Adrenal gland (tissue), 12 donors: ENCODE measurements around the gene ELAPOR1. TPM values are rescaled to one million over a fixed set of nuclear protein-coding genes. Genes with fewer than 3 reads are reported as not detected.
A peak's percentile ranks its signal among the peaks of the same experiment; 100 is the strongest.

Experiments
- DNase-seq, 7 donors: peaks; one replicate each; pipeline ENCODE4 v3.0.0-alpha.2; 2019 to 2020
- H3K27ac ChIP-seq, 5 donors: fragments of 200-600 bp; sonication (generic) in 4 of 5; 1 replicate in 3 of 5; 2 replicates in 2 of 5; pipeline versions ENCODE4 v1.5.1 to v1.8.0; 2016 to 2020; ENCODE audit warnings: mild to moderate bottlenecking in 1 of 5
- H3K27me3 ChIP-seq: fragments of 200-600 bp; 2 replicates; pipeline ENCODE4 v1.8.0; 2021
- H3K36me3 ChIP-seq, 2 donors: fragments of 200-600 bp; replicated peaks in 1 of 2; 1 replicate in 1 of 2; 2 replicates in 1 of 2; pipeline versions ENCODE4 v1.5.1 to v1.8.0; 2018 to 2022
- H3K4me1 ChIP-seq, 2 donors: fragments of 200-600 bp; replicated peaks in 1 of 2; 1 replicate in 1 of 2; 2 replicates in 1 of 2; pipeline versions ENCODE4 v1.5.1 to v1.8.0; 2018 to 2021
- H3K4me3 ChIP-seq, 4 donors: fragments of 200-600 bp; sonication (generic) in 3 of 4; one replicate each; pipeline ENCODE4 v1.5.1; 2016 to 2018
- H3K9me3 ChIP-seq, 3 donors: fragments of 200-600 bp; sonication (generic) in 1 of 3; replicated peaks in 1 of 3; 1 replicate in 2 of 3; 2 replicates in 1 of 3; pipeline versions ENCODE4 v1.5.1 to v1.8.0; 2016 to 2021
- CTCF ChIP-seq, 6 experiments: fragments of 450-650 bp in 4 of 6; fragments of 200-600 bp in 2 of 6; sonication (generic) in 1 of 6; IDR thresholded peaks; 1 replicate in 5 of 6; 2 replicates in 1 of 6; pipeline versions ENCODE4 v1.5.1 to v1.8.0; 2016 to 2021; ENCODE audit warnings: antibody characterized with exemption in 6 of 6, mild to moderate bottlenecking in 2 of 6, moderate library complexity in 1 of 6
- POLR2A ChIP-seq, 2 donors: fragments of 450-650 bp; IDR thresholded peaks; one replicate each; pipeline ENCODE4 v1.6.1; 2017; ENCODE audit warnings: antibody characterized with exemption in 2 of 2, mild to moderate bottlenecking in 2 of 2, moderate library complexity in 1 of 2
- WGBS, 4 donors: extraction: QIAGEN DNeasy Blood & Tissue Kit in 2 of 4; methylation state at CpG; one replicate each; pipeline versions ENCODE4 v1.1.5 to v1.1.7; 2013 to 2017; 5-methylcytosine and 5-hydroxymethylcytosine counted together
- intact Hi-C, 2 donors: fragments of 100-400 bp; cut with DNase I; formaldehyde crosslinking; loops; one replicate each; pipeline versions ENCODE4 v1.14.1 to v1.15.0; 2022 to 2023
- polyA plus RNA-seq, 3 donors: library from polyadenylated mRNA; stranded (reverse); fragments of 200-250 nt in 2 of 3; fragments of 350-450 nt in 1 of 3; fragmentation: Illumina TruSeq in 1 of 3; extraction: RNeasy Lipid Tissue Mini Kit (QIAGEN cat#74804) in 1 of 3; gene quantifications; one replicate each; pipeline ENCODE4 v1.2.3, GENCODE V29; 2013 to 2014
- total RNA-seq, 9 donors: library from RNA; depleted of rRNA in 4 of 9; stranded (reverse); fragments of >200 nt in 4 of 9; fragments of 120-200 nt in 1 of 9; fragmentation: NEBNext Ultra II Directional in 1 of 9; extraction: Animal tissue kit (Norgen Biotek cat#: 25700) in 1 of 9; gene quantifications; one replicate each; pipeline versions ENCODE4 v1.1.0 to v1.2.4, GENCODE V29; 2013 to 2023
- donor health status: healthy with polysubstance abuse.
- donor health status: Bipolar disorder and iron deficiency.
- donor health status: DM: yes; HTN: yes; CAD: no.
- donor health status: DM: no; HTN: no; CAD: no.
- donor health status: DM: no; HTN: no; CAD: no.
- donor health status: DM: yes; HTN: yes; CAD: no.

The ELAPOR1 gene
- total and polyA plus RNA-seq, 12 donors, result 0.09 to 11.2 (median 1.6) TPM

GRCh38 chr1:109089242-109090015 is 24.5 kb upstream of the ELAPOR1 start:
- H3K4me3 ChIP-seq, result peak overlapping the region in 1 of 4 donors; percentile 92
- H3K9me3 ChIP-seq, result no peaks in the 10 kb centered on the region
- peak overlapping the region in 4 of 5 donors; percentile 93 to 99 (median 98) for H3K27ac ChIP-seq
- no peaks in the 10 kb centered on the region for H3K27me3 ChIP-seq
- DNase-seq, result peak; percentile 57 to 79 (median 70)
- peak; percentile 22 to 51 (median 42) for TF ChIP-seq CTCF (IDR thresholded peaks at IDR 0.05)
- TF ChIP-seq POLR2A (IDR thresholded peaks at IDR 0.05), result no peak
- peaks cover 0 to 5% of the 10 kb centered on the region in 2 donors for H3K36me3 ChIP-seq
- 66 to 82% (median 72%) methylated on average over 30 to 31 of the region's 31 CpGs for WGBS, 4 donors
- H3K4me1 ChIP-seq, result peaks cover 16 to 18% of the 10 kb centered on the region in 2 donors
- intact Hi-C loops, result no loop called here

DNA sequence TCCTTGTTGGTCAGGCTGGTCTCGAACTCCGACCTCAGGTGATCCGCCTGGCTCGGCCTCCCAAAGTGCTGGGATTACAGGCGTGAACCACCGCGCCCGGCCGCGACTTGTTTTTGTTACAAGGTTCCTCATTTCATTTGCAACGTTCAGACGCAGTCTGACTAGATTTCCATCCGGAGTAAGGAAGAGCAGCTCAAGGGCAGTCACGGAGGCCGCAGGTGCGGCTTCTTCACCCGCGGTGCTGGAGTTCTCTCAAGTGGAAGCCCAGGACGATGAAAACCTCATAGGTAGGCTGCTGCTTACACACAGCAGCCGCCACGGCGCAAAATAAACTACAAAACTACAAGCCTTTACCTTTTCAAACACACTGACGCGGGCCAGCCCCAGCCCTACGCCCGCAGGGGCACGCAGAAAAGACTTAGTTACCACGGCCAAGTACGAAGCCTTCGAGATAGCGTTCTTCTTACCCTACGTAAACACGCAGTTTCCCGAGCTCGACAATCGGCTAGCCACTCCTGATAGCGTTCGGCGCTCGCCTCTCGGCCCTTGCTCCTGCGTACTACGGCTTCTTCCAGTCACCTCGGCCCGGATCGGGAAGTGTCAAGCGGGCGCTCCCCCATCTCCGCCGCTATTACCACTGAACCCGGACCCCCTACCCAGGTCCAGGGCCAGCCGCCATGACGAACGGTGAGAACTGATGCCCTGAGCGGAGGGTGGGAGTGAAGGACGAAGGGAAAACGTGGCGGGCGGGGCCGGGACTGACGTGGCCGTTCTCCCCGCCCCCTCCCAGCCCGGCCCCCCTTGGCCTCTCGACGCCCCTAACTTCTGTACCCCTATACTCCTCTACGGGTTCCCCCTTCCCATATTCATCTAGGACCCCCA is 23.5 kb upstream of the ELAPOR1 start, which contains the start of gene TMEM167B:
Gene TMEM167B, plus strand, starts transcription at position 569 of the 882 bp plus-strand sequence. Its CDS starts 109 bp downstream, at position 678.
- Histone ChIP-seq H3K4me1 (peaks cover 16 to 18% of the 10 kb centered on the region in 2 donors), H3K4me3 (peak within 1 kb of the TSS; percentile 58 to 96 (median 82)), H3K27ac (peak within 1 kb of the TSS; percentile 93 to 100 (median 98)), H3K9me3 (no peaks in the 10 kb centered on the region), H3K36me3 (peaks cover 0 to 13% of the 10 kb centered on the region in 2 donors), H3K27me3 (no peaks in the 10 kb centered on the region)
- DNase-seq, result peak; percentile 92 to 97 (median 95)
- peak in 1 of 6 experiments; percentile 7 for TF ChIP-seq CTCF (IDR thresholded peaks at IDR 0.05)
- TF ChIP-seq POLR2A (IDR thresholded peaks at IDR 0.05), result peak; percentile 51 to 80
- intact Hi-C loops, result no loop called here
- 3 to 13% (median 5%) methylated on average over 35 to 67 of the region's 67 CpGs for WGBS, 4 donors

DNA sequence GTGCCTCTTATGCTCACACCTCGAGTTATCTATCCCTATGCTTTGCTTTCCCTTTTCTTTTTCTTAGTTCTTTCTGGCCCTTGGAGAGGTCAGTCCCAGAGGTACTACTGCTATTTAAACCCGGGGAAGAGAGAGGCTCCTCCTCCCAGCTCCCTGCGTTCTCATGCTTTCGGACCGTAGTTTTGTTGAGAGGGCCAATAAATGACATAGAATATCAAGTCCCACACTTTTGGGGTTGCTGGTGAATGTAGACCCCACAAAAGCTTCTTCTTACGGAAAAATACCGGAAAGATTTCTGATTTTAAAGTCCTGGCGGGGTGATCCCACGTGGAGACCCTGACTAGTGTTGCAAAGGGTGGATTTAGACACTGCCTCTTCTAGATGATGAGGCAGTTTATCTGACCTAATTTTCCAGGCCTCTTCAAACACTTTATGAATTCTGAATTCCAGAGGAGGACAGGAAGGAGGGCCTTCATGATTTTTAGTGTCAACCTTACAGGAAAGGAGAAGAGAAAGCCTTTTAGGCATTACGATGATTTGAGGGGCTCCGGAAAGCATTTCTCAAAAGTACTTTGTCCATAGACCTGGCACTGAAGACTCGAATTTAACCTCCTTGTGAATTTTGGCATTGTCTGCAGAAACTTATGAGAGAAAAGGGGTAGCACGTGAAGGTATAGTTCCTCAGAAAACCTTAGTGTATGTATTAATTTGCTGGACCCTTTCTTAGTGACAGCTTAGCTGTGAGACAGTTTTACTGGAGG is 22.7 kb upstream of the ELAPOR1 start:
- TF ChIP-seq CTCF (IDR thresholded peaks at IDR 0.05), result no peak
- TF ChIP-seq POLR2A (IDR thresholded peaks at IDR 0.05), result peak in 1 of 2 donors; percentile 26
- peaks cover 0 to 13% of the 10 kb centered on the region in 2 donors for H3K36me3 ChIP-seq
- H3K9me3 ChIP-seq, result no peaks in the 10 kb centered on the region
- DNase-seq, result peak in 3 of 7 donors; percentile 38 to 60 (median 44)
- intact Hi-C loops, result no loop called here
- peak overlapping the region; percentile 93 to 100 (median 98) for H3K27ac ChIP-seq
- 1 to 3% (median 2%) methylated on average over 13 of the region's 13 CpGs for WGBS, 4 donors
- H3K4me3 ChIP-seq, result peak overlapping the region; percentile 58 to 96 (median 82)
- H3K4me1 ChIP-seq, result peaks cover 16 to 18% of the 10 kb centered on the region in 2 donors
- no peaks in the 10 kb centered on the region for H3K27me3 ChIP-seq
